Esophagus mucosa (tissue), 1 donor: ENCODE results near the gene KDM8. TPM values are rescaled to one million over a fixed set of nuclear protein-coding genes. Genes with fewer than 3 reads are reported as not detected.

ENCODE experiments used
- ATAC-seq: fragments of 200-7000 bp; cut with Tn5 transposase; one replicate; pipeline ENCODE4 v1.9.1; 2020
- total RNA-seq: library from RNA; stranded (reverse); gene quantifications from one replicate; pipeline ENCODE4 v1.2.4, GENCODE V29; 2023
- donor health status: DM: yes; HTN: yes; CAD: no.

KDM8 gene
- 3.9 TPM for total RNA-seq

DNA sequence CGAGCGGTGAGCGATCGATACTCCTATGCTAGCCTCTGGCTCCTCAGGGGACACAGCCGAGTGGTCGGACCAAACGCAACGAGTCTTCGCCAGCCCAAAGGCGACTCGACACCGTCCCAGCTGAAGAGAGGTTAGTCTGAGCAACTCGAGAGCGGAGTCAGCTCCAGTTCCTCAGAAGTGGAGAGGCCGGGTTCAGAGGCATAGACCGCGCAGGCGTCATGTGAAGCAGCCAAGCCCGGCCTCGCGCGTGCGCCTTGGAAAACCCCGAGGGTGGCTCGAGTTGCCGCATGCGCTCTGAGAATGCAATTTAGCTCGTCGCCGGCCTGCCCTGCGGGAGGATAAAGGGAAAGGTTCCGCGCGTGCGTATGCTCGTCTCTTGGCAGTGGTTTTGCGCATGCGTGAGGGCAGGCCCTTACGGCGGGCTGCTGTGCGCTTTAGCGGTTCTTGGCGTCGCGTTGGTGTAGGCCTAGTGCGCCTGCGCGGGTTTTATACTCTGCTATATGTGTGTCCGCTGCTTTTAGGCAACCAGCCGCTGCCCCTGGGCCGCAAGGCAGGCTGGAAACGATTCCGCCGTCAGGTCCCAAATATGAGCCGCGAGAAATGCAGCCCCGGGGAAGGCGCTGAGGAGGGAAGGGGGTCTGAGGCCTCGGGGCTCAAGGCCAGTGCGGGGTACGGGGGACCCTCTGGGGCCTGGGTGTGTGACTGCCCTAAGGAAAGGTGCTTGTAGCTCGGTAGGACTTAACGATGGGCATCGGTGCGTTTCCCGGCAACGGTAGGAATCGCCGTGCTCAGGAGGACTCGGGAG is at the start of gene KDM8:
TSS of gene KDM8 (plus strand) at position 20 of the 805 bp plus-strand sequence. CDS start 6,598 bp downstream, outside the sequence.
- ATAC-seq, result peak; percentile 98

DNA sequence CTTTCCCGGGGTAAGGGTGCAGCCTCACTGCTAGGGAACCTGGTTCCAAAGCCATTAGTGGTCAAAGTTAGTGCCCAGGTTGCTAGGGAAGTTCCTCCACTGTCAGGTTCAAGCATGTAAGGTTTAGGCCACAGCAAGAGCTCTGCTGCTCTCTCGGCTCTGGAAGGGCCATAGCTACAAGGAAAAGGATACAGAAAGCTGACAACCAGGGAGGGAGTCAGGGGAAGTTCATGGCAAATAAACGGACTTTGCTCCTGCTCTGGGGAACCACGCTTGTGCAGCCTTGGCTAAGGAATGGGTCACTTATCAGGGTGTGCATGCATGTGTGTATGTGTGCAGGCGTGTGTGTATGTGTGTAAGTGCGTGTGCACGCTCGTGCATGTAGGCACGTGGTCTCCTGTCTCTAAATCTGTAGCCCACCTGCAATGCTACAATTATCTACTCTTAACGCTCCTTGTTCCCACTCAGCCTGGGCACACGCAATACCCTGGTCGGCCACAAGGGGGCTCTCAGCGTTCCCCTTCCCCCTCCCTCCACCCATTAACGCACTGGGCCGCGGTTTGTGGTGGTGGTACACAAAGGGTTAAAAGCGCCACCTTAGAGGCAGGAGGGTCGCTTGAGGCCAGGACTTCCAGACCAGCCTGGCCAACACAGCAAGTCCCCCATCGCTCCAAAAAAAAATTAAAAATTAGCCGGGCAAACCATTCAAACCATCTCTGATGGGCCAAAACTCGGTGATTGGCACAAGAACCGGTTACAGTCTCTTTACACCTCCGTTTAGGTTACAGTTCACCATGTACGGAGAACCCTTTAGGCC is 48.4 kb upstream of the KDM8 start:
- peak; percentile 65 for ATAC-seq

- no peak for ATAC-seq
These were observed 46.7 kb upstream of the KDM8 start for GRCh38 chr16:27156579-27156978.

GRCh38 chr16:27161398-27161797 is 41.9 kb upstream of the KDM8 start:
- ATAC-seq, result no peak

DNA sequence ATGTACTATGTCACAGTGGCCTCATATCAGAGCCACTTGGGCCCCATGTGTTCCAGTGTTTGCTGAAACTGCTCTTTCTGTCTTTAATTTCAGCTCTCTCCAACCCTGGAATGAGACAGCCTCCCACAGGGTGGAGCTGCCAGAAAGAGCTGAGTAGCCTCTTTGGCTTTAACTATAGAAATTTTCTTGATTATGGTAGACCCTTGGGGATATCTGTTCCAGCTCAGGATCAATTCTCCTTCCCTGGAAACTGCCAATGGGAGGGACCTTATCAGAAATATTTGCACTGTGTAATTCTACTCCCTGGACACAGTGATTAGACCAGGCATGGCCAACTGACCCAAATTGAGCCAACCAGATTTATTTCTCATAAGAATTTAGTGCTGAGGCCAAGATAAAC is 39.0 kb upstream of the KDM8 start:
- ATAC-seq, result no peak

DNA sequence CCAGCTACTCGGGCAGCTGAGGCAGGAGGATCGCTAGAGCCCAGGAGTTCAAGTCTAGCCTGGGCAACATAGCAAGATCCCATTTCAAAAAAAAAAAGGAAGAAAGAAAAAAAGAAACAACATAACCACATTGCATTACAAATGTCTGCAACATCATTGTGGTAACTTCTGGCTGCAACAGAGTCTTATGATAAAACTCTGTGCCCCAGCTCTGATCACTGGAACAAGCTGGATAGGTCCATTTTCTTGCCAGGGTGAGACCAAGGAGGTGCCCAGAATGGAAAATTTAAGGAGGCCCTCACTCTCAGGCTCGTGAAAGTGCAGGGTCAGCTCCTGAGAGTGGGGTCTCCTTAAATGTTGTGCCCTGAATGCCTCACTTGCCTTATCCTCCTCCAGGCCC is 37.8 kb upstream of the KDM8 start:
- no peak for ATAC-seq

GRCh38 chr16:27168790-27169189 is 34.5 kb upstream of the KDM8 start:
- ATAC-seq, result no peak

DNA sequence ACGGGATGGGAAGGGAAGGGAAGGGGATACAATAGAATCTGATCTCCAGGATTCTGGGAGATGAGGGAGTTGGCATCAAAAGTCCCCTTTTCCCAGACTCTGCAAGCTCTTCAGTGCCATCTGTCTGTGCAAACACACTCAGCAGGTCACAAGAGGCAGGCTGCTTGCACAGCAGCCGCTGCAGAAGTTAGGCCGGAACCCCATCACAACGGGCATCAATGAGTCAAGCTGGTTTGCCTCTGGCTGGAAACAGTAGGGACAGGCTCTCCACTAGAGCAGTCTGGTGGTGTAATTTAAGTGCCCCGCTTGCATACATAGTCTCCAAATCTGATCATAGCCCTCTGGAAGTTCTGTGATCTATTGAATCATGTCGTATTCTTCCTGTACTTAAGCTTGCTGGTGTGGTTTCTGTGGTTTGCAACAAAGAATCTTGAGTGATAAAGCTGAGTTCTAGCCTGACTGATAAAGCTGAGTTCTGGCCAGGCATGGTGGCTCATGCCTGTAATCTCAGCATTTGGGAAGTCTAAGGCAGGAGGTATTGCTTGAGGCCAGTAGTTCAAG is 33.7 kb upstream of the KDM8 start:
- peak; percentile 42 for ATAC-seq

DNA sequence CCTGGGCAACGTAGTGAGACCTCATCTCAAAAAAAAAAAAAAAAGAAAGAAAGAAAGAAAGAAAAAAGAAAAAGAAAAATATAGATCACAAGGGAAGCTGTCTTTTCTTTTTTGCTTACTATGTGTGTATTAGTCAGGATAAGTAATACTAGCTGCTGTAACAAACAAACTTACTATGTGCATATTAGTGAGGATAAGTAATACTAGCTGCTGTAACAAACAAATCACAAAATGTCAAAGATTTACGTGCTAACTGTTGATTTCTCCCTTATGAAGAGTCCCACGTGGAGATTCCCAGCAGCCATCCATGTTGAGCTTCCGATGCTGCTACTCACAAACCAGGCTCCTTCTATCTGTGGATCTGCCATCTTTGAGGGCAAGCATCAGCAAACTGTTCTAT is 31.7 kb upstream of the KDM8 start:
- no peak for ATAC-seq

DNA sequence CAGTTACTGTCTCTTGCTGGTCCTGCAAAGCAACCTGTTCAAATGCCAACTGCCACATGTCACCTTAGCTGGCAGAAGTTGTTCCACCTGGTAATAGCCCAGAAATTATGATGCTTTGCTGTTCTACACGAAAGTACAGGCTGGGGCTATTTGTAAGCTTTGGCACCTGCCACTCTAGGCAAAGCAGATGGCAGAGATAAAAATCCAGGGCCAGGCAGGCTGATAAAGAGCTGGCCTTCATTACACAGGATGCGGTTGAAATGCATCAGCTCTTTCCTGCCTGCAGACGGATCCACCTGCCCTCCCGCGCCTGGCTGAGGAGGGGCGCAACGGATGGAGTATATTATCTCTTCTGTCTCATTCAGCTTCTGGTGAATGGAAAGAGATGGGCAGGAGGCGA is 29.3 kb upstream of the KDM8 start:
- no peak for ATAC-seq

GRCh38 chr16:27174798-27175197 is 28.5 kb upstream of the KDM8 start:
- ATAC-seq, result no peak

GRCh38 chr16:27175888-27176287 is 27.4 kb upstream of the KDM8 start:
- no peak for ATAC-seq

DNA sequence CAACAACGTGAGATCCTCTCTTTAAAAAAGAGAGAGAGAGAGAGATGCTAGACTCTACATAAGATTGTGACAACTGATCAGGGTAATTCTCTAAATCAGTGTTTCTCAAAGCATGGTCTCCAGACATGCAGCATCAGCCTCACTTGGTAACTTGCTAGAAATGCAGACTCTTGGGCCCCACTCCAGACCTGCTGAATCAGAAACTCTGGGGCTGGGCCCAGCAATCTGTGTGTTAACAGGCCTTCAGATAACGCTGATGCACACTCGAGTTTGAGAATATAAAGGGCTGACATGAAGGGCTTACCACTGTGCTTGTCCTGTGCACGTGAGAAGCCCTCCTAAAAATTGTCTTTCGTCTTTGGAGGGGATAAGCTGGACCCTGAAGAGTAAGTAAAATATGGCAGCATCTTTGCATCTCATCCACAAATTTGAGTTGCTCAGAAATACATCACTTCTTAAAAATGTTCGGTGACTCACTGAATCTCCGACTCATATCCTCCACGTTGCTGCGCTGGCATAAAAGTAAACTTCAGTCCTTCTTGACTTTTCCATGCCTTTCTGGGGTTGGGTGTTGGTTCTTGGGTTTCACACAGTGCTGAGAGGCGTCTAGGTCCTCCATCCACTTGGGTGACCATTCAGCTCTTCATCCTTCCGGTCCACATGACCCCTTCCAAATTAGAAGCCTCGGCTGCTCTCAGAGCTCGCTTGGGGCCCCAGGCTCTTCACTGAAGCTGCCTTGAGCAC is 26.1 kb upstream of the KDM8 start:
- ATAC-seq, result no peak

DNA sequence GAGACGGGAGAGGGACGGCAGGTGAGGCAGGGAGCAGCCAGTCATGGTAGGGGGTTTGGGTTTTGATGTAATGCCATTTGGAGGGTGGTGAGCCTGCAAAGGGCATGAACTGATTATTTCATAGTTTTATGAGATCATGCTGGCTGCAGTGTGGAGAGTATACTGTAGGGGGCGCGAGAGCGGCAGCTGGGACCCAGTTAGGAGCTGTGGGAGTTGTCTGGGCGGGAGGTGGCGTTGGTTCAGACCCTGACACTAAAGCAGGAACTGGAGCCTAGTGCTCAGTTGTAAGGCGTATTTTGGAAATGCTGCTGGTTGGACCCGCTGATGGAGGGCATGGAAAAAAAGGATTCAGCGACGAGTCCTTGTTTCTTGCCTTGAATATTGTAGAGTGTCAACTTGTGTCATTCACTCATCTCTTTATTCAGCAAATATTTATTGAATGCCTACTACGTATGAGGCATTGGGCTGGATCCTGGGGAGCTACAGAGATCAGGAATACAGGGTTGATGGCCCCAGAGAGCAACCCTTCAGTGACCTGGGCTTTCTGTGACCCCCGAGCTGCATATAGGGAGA is 23.7 kb upstream of the KDM8 start:
- ATAC-seq, result peak; percentile 94

DNA sequence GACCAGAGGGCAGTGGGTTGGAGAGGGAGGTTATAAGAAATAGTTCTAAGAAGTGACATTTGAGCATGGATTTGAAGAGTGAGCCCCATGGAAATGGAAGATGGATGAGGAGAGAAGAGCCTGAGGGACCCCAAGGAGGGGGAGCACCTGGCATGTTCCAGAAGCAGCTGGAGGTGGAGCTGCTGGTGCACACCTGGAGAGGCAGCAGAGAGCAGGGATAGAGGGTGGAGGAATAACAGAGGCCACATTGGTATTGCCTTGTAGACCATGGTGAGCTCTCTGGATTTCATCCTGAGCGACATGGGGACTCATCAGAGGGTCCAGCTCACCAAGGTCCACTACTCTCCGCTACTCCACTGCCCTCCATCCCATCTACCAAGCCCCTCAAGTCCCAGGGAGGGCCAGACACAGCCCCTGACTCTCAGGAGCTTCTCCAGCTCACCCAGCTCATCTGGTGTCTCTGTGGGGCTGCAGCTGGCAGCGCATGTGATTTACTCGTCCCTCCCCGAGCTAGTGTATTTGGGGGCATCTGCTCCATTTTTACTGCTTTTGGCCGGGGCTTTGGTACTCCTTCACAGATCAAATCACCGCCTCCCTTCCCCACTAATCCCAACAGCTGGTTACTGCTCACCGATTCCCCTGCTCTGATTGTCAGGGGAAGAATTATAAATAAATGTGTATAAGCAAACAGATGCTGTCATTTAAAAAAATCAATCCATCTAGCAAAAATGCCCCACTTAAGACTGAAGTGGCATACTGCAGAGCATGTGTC is 22.1 kb upstream of the KDM8 start:
- ATAC-seq, result peak; percentile 35

DNA sequence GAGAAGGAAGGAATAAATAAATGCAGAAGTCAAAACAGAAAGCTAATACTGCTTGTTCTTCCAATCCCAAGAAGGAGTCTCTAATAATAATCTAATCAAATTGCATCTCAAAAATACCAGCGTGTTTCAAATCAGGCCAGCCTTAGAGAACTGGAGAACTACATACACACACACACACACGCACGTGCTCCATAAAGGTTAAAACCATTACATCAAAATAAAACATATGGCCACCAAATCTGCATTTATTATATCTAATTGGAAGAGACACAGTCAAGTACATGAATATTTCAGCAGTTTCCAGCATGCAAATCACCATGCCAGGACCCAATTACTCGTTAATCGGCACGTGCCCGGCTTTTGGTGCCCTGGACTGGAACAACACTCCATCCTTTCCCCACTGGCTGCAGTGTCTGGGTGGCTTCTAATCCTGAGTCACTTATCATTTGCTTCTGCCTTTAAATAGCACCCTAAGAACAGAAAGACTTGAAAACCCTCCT is 20.4 kb upstream of the KDM8 start:
- ATAC-seq, result no peak

GRCh38 chr16:27185776-27186130 is 17.6 kb upstream of the KDM8 start:
- no peak for ATAC-seq

- no peak for ATAC-seq
These were observed 14.7 kb upstream of the KDM8 start for GRCh38 chr16:27188633-27189032.

GRCh38 chr16:27189335-27189972 is 13.9 kb upstream of the KDM8 start:
- ATAC-seq, result no peak

DNA sequence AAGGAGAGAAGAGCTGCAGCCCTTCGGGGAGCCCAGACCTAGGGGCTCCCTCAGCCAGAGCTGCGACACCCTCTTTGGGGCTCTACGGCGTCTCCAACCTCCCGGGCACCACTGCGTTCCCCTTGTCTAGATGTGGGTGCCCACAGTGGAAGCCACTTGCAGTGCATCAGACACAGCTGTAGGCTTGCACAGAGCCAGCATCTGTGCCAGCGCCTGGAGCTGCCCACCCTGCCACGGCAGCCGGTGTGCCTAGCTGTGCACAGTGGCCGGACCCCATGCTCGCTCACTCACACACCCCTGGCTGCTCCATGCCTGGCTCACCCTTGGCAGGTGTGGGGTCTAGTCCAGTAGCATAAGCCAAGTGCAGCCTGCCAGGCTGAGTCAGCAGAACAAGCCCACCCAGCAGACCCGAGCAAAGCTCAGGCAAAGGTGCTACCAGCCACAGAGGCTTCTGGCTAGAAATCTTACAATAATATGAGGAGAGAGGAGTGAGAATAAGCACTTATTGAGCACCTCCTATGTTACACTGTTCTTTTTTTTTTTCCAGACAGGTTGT is 12.9 kb upstream of the KDM8 start:
- no peak for ATAC-seq
